ENCODE data around the gene ARID2.

GRCh38 chr12:45680362-45680761, 49.1 kb upstream of the ARID2 start:
- TF ChIP-seq, protein P1, sequence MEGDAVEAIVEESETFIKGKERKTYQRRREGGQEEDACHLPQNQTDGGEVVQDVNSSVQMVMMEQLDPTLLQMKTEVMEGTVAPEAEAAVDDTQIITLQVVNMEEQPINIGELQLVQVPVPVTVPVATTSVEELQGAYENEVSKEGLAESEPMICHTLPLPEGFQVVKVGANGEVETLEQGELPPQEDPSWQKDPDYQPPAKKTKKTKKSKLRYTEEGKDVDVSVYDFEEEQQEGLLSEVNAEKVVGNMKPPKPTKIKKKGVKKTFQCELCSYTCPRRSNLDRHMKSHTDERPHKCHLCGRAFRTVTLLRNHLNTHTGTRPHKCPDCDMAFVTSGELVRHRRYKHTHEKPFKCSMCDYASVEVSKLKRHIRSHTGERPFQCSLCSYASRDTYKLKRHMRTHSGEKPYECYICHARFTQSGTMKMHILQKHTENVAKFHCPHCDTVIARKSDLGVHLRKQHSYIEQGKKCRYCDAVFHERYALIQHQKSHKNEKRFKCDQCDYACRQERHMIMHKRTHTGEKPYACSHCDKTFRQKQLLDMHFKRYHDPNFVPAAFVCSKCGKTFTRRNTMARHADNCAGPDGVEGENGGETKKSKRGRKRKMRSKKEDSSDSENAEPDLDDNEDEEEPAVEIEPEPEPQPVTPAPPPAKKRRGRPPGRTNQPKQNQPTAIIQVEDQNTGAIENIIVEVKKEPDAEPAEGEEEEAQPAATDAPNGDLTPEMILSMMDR (IDR thresholded peaks at IDR 0.05), result no peak
- TF ChIP-seq POLR2A (IDR thresholded peaks at IDR 0.05), result no peak
